Muscle of back (tissue), 11 donors: ENCODE measurements around the gene RRP36. TPM values are rescaled to one million over a fixed set of nuclear protein-coding genes. Genes with fewer than 3 reads are reported as not detected.

Experiments
- DNase-seq, 3 donors: peaks; one replicate each; pipeline versions ENCODE4 v3.0.0 to v3.0.0-alpha.2; 2013
- polyA plus RNA-seq, 10 donors: library from polyadenylated mRNA; unstranded; fragments of 120-200 nt; gene quantifications; one replicate each; pipeline ENCODE4 v1.2.1, GENCODE V29; 2013; ENCODE audit not compliant: insufficient read length in 10 of 10

Gene RRP36
- polyA plus RNA-seq, 10 donors: 40.7 to 51.6 (median 47.2) TPM

DNA sequence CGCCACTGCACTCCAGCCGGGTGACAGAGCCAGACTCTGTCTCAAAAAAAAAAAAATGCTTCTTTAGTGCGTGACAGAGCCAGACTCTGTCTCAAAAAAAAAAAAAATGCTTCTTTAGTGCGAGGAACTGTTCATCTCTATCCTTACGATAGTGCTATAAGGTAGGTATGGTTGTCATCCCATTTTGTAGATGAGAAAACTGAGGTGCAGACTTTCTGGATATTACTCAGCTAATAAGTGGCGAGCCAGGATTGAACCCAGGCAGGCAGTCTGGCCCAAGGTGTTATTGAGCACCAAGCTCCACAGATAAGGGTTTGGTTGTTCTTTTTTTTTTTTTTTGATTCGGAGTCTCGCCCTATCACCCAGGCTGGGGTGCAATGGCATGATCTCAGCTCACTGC, 19.6 kb upstream of the RRP36 start:
- no peak for DNase-seq

DNA sequence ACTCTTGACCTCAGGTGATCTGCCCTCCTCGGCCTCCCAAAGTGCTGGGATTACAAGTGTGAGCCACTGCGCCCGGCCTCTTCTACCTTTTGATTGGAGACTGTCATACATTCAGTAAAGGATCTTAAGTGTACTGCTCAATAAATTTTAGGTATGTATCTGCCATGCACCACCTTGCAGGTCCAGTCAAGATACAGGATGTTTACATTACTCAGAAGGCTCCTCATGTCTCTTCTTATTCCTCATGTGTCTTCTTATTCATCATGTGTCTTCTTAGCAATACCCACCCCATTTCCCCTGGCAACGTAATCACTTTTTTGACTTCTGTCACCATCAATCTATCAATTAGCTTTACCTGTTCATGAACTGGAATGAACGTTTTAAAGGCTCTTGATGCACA, 15.6 kb upstream of the RRP36 start:
- DNase-seq: no peak

DNA sequence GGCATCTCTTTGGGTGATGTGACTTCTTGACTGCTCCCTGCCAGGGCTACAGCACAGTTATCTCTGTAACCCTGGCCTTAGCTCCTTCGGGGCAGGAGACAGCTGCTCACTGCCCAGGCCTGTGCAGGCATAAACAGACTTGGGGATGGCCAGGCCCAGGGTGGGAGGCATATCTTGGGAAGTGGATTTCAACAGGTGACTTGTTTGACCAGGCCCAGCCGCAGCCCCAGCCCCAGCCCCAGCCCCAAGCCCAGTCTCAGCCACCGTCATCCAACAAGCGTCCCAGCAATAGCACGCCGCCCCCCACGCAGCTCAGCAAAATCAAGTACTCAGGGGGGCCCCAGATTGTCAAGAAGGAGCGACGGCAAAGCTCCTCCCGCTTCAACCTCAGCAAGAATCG, 15.2 kb upstream of the RRP36 start:
- no peak for DNase-seq

DNA sequence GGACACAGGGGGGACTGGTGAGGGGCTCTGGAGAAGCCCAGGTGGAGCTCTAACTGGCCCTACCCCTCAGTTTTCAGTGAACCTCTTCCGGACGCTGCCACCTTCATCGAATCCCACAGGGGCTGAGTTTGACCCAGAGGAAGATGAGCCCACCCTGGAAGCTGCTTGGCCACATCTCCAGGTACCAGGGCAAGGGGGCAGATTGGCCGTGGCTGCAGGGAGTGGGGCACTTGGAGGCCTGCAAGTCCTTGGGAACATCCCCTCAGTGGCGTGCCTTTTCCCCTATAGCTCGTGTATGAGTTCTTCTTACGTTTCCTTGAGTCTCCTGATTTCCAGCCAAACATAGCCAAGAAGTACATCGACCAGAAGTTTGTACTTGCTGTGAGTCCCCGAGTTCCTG, 14.3 kb upstream of the RRP36 start:
- no peak for DNase-seq

DNA sequence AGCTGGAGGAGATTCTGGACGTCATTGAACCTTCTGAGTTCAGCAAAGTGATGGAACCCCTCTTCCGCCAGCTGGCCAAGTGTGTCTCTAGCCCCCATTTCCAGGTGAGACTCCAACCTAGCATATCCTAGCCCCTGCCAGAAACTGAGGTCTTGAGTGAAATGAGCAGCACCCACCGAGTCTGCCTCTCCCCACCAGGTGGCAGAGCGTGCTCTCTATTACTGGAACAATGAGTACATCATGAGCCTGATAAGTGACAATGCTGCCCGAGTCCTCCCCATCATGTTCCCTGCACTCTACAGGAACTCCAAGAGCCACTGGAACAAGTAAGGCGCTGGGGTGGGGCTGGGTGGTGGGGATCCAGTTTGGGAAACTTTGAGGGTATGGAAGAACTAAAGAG, 12.3 kb upstream of the RRP36 start:
- peak in 1 of 3 donors; percentile 59 for DNase-seq

DNA sequence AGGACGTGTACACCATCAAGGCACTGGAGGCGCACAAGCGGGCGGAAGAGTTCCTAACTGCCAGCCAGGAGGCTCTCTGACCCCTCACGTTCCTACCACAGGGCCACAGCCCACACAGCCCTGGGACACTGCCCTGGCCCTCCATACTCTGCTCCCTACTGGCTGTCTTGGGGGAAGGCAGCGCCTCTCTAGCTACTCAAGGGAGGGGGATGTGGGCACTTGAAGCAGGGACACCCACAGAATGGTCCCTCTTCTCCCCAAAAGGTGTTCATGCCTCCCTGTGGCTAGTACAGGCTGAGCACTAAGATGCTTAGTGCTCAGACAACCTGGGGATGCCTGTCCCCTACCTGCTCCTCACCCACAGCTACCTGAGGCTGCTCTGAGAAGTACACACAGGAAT, 10.2 kb upstream of the RRP36 start:
- DNase-seq: no peak

DNA sequence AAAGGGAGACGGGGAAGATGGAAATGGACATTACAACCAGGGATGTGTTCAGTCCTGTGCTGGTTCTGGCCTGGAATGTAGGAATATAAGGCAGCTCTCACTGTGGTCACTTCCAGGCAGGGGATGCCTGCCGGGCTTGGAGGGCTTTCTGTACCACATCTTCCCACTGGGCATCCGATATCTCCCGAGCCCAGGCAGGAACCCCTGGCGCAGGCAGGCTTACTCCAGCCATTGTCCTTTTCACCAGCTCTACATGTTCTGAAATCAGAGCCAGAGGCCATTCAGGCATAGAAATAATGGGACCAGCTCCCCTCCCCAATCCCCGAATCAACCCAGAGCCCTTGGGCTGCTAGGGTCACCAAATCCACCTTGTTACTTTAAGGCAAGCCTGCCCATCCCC, 9.1 kb upstream of the RRP36 start:
- DNase-seq: no peak

DNA sequence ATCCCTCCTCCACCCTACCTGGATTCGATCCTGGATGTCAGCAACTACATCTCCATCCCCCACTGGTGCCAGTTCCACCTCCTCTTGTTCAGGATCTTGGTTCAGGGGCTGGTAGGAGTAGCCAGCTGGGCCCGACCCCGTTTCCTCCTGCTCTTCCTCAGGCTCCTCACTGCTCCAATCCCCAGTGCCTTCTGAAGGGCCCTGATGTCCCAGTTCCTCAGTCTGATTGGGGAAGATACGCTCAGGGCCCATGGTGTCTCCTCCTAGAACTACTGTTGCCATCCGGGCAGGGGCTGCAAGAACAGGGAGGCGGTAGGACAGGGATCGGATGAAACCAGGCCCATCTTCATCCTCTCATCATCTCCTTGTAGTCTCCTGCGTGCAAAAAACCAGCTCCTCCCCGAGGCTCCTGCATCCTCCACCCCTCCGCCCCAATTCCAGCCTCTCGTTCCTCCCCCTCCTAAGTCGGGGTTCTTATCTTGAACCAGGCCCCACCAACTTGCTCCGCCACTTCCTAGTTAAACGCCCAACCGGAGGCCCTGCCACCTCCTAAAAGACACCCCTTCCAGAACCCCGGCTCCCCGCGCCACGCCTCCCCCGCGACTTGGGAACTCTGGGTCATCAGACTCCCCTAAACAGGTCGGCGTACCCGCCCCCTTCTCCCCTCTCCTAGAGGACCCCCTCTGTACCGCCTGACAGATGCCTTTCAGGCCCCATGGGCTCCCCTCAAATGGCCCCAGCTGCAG, 8.2 kb upstream of the RRP36 start:
- DNase-seq: no peak

DNA sequence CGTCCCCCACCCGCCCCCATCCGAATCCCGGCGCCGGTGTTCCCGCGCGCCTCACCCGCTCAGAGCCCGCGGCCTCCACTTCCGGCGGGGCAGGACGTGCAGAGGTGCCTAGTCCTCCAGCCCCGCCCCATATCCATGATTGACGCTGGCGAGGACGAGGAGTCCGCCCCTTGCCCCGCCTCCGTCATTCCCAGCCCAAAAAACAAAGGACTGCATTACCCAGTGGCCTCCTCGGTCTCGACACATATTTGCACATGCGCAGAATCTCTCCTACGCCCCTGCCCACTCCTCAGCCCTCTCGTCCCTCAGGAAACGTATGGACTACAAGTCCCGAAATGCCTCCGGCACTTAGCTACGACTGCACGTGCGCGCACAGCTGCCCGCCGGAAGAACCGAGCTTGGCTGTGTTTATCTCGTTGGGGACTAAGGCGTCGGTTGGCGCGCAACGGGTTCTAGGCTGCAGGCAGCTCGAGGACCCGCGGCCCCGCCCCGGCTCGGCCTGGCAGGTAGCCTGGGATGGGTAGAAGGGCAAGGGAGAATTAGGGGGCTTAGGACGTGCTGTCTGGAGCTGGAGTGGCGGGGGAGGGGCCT, 7.5 kb upstream of the RRP36 start, which contains the start of the genes KLHDC3 and MEA1:
KLHDC3 (plus strand) TSS at position 407 of the 591 bp plus-strand sequence. CDS start 2,944 bp downstream, outside the sequence.
MEA1 (minus strand) TSS at position 104 of the 591 bp plus-strand sequence. CDS start 133 bp downstream, outside the sequence.
- peak; percentile 99 to 100 (median 100) for DNase-seq

DNA sequence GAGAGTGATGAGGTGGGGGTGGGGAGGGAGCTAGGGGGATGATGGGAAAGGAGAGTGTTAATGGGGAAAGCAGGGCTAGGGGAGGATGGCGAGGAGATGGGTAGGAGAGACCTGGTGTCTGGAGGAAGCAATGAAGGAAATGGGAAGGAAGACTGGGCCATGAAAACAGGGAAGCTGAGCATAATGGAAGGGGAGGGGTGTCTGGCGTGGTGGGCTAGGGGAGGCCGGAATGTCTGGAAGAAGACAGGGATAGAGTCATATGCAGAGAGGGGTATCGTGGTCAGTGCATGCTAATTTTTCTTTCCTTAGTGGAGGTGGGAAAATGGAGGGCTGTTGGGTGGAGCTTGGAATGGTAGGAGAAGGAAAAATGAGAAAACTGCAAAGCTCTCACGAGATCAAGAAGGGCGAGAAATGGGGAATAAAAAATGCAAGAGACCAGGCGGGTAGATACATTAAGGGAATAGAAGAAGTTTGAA, 7.0 kb upstream of the RRP36 start:
- DNase-seq: peak in 1 of 3 donors; percentile 73

DNA sequence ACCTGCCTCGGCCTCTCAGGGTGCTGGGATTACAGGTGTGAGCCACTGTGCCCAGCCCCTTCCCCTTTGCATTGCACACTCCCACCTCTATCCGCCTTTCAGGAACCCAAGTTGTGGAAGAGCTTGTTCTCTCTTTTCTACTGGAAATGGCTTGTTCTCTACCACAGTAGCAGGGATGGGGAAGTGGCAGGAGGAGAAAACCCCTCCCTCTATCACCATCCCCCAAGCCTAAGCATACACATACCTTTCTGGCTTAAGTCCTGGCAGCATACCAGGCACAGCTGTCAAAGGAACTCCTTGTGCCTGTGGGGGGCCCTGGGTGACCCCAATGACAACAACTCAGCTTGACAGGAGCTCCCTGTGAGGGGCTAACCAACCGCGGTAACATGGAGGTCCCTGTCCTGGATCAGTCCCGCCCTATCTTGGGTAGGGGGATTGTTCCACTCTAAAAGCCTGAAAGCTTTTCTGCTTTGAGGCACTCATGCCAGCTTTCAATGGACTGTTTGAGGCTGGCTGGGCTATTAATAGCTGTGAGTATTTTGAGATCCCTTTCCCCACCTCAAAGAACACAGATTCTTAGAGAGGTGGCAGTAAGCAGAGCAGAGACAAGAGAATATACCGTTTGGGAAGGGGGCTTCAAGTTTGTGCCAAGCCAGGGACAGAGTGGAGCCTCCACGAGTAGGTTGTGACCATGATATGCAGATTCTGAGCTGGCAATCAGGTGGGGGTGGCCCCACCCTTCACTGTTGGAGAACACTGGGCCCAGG, 5.1 kb upstream of the RRP36 start:
- peak in 2 of 3 donors; percentile 35 to 57 for DNase-seq

DNA sequence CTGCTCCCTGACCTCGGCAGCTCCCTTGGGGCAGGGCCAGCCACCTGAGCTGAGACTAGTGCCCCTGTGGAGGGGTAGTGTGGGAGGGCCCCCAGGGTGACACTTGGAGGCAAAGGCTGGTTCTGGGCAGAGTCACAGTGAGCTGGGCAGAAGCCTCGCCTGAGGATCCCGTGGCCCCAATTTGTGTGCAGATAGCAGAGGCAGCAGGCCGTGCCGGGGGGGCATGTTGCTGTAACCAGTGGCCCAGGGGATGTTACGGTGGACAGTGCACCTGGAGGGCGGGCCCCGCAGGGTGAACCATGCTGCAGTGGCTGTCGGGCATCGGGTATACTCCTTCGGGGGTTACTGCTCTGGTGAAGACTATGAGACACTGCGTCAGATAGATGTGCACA, 4.5 kb upstream of the RRP36 start:
- DNase-seq: no peak

DNA sequence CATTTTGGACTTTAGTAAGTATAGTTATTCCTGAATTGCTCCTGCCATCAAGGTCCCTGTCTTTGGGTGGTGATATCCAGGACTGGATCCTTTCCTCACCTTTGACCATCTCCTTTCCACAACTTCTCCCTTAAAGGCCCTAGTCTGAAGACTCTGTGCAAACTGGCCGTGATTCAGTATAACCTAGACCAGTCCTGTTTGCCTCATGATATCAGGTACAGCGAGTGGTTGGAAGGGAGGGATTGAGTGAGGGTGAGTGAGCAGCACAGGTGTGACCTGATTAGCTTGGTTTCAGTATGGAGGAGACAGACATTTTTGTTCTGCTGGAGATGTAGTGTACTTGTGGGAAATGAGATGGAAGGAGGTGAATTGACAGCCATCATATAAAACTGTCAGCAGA, 2.3 kb upstream of the RRP36 start:
- DNase-seq: no peak

DNA sequence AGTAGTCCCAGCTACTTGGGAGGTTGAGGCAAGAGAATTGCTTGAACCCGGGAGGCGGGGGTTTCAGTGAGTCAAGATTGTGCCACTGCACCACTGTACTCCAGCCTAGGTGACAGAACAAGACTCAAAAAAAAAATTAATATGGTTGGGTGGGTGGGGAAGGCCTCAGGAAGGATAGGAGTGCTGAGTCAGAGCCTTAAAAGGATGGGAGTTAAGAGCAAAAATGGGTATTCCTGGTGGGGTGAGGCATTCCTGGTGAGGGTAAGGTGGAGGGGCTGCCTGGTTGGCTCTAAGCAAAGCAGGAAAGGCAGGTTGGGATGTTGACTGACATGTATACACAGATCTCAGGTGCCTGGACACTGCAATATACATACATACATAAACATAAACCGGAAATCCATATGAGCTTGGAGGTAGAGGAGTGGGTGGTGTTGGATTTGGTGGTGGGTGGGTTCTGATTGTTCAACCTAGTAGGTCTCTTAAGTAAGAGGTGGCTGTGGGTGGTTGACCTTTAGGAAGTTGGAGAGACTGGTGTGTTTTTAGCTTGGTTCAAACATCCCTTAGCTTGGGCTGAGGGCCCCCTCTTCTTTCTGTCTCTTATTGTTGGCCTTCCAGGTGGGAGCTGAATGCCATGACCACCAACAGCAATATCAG, 1.2 kb upstream of the RRP36 start:
- DNase-seq: no peak

DNA sequence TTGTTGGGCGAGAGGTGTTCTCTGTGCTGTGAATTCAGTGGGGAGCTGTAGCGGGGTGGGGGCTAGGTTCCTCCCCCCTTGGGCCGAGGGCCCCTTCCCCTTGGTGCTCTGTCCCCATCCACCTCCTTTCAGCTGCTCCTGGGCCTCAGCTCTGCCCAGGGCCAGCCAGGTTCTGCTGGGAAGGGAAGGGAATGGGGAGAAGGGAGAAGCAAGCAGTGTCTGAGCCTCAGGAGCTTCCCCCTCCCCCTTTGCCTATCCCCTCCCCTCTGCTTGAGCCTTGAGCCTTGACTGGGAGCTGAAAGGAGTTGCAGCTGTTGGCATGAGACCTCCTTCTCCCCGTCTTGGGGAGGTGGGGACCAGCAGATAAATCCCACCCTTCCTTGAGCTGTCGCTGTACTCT, 576 bp upstream of the RRP36 start:
- peak in 1 of 3 donors; percentile 33 for DNase-seq

DNA sequence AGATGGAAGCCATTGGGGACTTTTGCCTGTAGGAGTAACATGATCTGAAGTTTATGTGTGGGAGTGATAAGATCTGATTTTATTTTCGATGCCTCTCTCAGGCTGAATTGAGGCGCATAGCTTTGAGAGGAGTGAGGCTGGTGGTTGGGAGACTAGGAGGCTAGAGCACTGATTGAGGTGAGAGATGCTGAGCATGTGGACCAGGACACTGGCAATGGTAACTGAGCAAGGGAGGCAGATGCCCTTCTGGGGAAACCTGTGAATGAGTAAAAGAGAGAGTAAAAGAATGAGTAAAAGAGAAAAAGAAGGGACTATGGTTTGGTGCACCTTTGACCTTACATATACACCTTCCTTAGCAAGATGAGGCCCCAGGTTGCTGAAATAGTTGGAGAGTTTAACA, 3.0 kb downstream of the RRP36 start:
- DNase-seq: no peak

DNA sequence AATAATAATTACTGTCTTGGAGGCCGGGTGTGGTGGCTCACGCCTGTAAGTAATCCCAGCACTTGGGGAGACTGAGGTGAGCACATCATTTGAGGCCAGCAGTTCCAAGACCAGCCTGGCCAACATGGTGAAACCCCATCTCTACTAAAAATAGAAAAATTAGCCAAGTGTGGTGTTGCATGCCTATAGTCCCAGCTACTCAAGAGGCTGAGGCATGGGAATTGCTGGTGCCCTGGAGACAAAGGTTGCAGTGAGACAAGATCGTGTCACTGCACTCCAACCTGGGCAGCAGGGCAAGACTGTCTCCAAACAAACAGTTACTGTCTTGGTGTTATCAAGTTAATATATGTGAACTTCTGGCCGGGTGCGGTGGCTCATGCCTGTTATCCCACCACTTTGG, 4.9 kb downstream of the RRP36 start:
- no peak for DNase-seq

DNA sequence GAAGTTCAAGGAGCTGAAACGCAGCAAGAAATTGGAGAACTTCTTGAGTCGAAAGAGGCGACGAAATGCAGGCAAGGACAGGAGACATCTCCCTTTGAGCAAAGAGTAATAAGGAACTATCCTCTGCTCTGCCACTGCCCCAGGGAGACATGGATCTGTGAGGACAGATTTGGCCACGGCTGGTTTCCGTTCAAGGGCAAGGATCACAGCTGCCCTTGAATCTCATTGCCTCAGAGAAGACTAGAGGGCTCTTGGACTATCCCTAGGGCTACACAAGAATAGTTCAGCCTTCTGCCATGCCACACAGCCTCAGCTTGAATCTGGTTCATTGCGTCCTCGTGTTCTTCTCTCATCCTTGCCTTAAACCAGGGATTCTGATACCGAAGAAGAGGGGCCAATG, 7.7 kb downstream of the RRP36 start:
- DNase-seq: no peak

DNA sequence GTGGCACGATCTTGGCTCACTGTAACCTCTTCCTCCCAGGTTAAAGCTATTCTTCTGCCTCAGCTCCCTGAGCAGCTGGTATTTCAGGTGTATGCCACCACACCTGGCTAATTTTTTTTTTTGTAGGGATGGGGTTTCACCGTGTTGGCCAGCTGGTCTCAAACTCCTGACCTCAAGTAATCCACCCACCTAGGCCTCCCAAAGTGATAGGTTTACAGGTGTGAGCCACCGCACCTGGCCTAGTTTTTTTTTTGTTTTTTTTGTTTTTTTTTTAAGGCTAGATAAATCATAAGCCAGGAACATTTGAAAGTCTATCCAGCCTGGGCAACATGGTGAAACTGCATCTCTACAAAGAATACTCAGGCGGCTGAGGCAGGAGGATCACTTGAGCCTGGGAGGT, 10.9 kb downstream of the RRP36 start:
- DNase-seq: no peak

DNA sequence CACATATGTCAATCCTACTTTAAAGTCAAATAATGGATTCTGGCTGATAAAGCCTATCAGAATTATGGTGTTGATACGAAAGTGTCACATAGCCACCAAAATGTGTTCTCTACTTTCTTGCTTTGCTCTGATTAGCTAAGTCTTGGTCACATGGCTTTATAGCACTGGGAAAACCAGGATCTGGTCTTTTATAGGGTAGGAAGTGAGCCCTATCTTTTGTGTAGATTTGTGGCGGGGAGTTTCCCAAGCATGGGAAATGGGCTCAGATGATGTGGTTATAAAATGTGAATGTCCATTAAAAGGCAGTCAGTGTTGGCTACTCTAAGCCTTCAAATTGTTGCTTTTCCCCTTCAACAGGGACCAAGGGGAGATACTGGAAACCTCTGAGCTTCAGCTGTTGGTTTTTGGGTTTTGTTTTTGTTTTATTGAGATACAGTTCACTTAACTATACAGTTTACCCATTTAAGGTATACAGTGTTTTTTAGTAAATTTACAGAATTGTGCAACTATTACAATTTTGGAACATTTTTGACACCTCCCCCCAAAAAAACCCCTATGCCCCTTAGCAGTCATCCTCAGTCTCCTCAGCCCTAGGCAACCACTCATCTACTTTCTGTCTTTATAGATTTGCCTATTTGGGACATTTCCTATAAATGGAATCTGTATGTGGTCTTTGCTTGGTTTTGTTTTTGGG, 12.2 kb downstream of the RRP36 start:
- no peak for DNase-seq

DNA sequence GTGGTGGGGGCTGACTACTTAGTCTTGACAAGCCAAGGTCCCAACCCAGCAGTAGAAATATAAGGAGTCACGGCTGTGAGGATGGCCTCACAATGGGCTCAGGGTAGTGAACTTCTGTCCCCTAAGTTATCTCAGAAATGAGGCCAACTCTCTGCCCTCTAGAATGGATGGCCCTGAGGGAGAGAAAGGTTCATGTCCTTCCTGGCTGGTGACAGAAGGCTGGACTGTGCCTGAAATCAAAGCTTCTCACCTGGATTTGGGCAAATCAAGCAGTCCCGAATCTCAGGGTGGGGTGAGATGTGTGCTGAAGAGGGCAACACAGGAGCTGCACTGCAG, 12.7 kb downstream of the RRP36 start:
- no peak for DNase-seq
